Measurements from ENCODE around the gene ANKRD11.

The ANKRD11 gene

DNA sequence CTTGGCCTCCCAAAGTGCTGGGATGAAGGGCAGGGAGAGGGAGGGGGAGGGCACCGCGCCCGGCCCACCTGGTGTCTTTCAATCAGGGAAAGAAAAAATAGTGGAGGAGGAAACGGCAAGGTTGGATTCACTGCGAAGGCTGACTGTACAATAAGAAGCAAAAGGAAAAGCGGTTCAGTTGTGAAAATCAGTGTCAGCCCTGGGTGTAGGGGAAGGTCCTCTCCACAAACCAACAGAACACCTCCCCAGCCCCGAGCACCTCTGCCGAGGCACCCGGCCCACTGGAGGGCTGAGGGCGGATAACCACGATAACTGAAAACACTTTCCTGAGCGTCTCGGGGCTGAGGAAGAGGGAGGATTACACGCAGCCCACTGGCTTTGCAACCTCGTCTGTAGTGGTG, 16.4 kb upstream of the ANKRD11 start:
- no peak for DNase-seq (ENCODE audit: low read depth in 2 of 2)

GRCh38 chr16:89506113-89506504, 15.7 kb upstream of the ANKRD11 start:
- no peak for DNase-seq (ENCODE audit: low read depth in 2 of 2)

- DNase-seq (ENCODE audit: low read depth in 2 of 2), result peak; percentile 84 to 85
Measured at GRCh38 chr16:89505204-89506112, 15.1 kb upstream of the ANKRD11 start.

- no peak for DNase-seq (ENCODE audit: low read depth in 2 of 2)
Measured at GRCh38 chr16:89504091-89504490, 13.7 kb upstream of the ANKRD11 start.

GRCh38 chr16:89502081-89502843, 11.9 kb upstream of the ANKRD11 start:
- no peak for DNase-seq (ENCODE audit: low read depth in 2 of 2)

DNA sequence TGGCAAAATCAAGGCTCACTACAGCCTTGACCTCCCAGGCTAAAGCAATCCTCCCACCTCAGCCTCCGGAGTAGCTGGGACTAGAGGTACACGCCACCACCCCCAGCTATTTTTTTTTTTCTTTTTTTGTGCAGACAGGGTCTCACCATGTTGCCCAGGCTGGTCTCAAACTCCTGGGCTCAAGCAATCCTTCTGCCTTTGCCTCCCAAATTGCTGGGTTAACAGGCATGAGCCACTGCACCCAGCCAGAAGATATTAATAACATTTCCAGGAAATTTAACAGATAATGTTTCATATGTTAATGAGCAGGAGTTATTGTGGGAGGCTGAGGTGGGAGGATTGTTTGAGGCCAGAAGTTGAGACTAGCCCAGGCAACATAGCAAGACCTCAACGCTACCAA, 9.4 kb upstream of the ANKRD11 start:
- DNase-seq (ENCODE audit: low read depth in 2 of 2), result no peak

DNA sequence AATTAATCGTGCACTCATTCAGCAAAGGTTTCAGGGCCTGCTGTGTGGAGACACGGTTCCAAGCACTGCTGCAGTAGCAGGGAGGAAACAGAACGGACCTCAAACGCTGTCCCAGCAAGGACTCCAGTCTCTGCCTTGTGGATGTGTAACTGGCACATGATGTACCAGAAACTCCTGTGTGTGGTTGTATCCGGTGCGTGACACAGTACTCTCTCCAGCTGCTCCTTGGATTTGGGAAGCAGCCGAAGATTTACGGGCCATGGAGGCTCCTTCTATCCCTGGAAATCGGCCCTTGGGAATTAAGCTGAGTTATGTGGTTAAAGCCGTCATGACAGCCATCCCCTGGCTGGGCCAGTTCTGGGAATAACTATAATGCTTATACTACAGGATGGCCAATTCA, 8.5 kb upstream of the ANKRD11 start:
- DNase-seq (ENCODE audit: low read depth in 2 of 2), result no peak

DNA sequence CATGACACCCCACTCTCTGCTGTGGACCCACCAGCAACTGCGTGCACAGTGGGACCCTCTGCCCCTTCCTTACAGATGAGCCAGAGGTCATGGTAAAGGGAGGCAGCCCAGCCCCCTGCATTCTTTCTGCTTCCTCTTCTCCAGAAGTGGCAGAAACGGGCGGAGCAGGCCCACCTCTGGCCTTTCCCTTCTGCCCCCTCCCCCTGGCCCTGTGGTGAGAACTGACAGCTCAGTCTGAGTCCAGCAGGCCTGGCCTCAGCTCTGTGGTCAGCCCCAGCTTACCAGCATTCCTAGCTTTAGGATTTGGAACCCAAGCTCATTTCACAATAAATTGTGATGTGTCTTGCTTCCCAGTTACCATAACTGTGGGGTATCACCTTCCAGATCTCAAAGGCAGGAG, 4.8 kb upstream of the ANKRD11 start:
- no peak for DNase-seq (ENCODE audit: low read depth in 2 of 2)

DNA sequence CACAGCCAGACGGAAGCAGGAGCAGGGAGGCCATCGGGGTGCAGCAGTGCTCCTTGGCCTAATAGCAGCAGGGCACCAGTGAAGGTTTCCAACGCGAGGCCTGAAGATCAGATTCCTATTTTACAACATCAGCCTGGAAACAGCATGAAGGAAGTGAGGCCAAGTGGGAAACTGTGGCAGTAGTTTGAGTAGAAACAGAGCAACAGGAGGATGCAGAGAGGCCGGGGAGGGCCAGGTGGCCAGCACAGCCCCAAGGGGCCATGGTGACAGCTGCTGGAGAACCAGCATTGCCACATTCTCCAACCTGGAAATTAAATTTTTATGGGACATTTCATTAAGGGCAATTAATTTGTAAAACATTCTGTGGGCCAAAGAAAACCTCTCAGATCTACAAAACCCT, 3.4 kb upstream of the ANKRD11 start:
- DNase-seq (ENCODE audit: low read depth in 2 of 2), result no peak

DNA sequence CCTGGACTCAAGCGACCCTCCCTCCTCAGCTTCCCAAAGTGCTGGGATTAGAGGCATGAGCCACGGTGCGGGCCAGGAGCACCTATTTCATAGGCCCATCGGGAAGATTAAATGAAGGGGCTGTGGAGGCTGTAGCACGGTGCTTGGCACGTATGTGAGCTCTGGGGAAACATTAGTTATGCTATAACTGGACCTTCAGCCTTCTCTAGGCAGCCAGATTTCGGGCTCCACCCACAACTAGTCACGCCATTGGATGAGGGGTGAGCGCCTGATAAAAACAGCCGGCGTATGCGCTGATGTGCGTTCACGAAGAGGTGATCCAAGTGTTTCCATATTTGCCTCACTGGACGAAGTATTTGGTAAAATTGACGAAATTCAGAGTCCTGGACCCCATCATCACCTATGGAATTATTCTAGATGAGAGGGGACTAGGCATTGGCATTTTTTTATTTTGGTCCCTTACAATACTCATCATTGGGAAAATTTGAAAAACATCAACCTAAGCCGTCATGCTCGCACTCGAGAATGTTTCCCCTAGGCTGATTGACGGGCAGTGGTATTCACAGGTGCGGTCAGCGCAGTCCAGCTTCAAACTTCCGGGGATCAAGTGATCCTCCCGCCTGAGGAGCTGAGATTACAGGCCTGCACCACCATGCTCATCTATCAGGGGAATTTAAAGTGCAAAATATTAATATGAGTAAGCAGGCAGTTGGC, 1.8 kb upstream of the ANKRD11 start:
- DNase-seq (ENCODE audit: low read depth in 2 of 2), result no peak

DNA sequence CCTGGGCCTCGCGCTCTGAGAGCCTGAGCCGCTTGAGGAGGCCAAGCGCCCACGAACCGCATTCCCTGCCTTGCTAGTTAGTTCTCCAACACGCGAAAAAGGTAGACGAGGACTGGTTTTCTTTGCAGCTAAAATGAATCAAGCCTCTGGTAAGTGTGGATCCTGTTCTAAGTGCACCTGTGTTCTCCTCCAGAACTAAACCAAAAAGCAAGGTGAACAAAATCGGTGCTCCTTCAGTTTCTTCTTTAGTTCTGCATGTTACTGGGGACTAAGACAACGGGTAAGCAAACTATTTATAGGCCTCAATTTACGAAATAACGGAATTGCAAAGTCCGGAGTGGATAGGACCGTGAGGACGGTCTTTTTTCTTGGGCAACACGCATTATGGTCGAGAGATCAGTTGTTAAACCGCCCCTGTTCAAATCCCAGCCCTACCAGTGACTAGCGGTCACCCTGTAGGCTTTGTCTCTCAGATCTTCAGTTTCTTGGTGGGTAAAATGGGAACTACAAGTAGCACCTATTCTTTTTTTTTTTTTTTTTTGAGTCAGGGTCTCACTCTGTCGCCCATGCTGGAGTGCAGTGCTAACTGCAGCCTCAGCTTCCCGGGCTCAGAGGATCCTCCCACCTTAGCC, 993 bp upstream of the ANKRD11 start:
- DNase-seq (ENCODE audit: low read depth in 2 of 2), result no peak

DNA sequence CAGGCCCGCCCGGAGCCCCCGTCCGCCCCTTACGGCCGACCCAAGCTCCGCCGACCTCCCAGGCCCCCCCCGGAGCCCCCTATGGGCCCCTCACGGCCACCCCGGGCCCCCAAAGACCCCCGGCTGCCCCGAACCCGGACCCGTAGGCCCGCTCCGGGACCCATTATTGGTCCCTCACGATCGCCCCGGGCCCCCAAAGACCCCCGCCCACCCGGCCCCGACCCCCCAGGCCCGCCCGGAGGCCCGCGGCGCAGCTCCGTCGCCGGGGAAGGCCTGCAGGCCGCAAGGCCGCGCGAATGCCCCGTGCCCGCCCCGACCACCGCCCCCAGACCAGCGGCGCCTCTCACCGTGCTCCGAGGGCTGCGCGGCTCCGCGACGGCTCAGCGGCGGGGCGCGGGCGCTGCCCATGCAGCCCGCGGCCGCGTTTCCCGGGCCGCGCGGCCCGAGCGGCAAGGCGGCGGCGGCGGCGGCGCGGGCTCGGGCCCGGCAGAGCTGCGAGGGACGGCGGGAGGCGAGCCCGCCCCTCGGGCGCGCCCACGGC, 393 bp downstream of the ANKRD11 start:
- DNase-seq (ENCODE audit: low read depth in 2 of 2), result no peak

GRCh38 chr16:89489040-89489897, 1.1 kb downstream of the ANKRD11 start:
- DNase-seq (ENCODE audit: low read depth in 2 of 2), result peak; percentile 58 to 70

GRCh38 chr16:89485701-89486246, 4.6 kb downstream of the ANKRD11 start:
- no peak for DNase-seq (ENCODE audit: low read depth in 2 of 2)

DNA sequence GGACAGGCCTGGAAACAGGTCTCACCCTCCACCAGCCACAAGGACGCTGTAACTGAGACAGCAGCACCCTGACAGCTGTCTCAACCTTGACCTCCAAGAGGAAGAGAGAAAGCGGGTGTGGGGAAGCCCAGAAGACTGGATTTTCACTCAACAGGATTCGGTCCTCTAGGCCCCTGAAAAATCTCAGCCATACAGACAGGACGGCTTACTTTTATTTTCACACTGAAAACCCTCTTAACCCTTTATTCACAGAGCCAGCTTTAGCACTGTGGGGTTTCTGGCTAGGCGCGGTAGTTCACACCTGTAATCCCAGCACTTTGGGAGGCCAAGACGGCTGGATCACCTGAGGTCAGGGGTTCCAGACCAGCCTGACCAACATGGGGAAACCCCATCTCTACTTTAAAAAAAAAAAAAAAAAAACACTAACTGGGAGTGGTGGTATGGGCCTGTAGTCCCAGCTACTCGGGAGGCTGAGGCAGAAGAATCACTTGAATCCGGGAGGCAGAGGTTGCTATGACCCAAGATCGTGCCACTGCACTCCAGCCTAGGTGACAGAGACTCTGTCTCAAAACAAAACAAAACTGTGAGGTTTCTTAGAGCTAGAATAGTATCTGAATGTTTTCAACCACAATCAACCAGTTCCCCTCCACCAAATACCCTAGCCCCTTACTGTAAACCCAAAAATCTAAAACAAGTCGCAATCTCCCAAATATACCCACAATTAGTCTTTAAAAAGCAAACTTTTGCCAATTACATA, 5.3 kb downstream of the ANKRD11 start:
- no peak for DNase-seq (ENCODE audit: low read depth in 2 of 2)

GRCh38 chr16:89484041-89484501, 6.3 kb downstream of the ANKRD11 start:
- DNase-seq (ENCODE audit: low read depth in 2 of 2), result no peak

- no peak for DNase-seq (ENCODE audit: low read depth in 2 of 2)
Measured at GRCh38 chr16:89482817-89483205, 7.5 kb downstream of the ANKRD11 start.

GRCh38 chr16:89482150-89482816, 8.1 kb downstream of the ANKRD11 start:
- DNase-seq (ENCODE audit: low read depth in 2 of 2), result no peak
